Measurements from ENCODE around the gene ASCC2. TPM values are rescaled to one million over a fixed set of nuclear protein-coding genes. Genes with fewer than 3 reads are reported as not detected.

Gene ASCC2
- total and polyA plus RNA-seq, 12 donors, result 26.6 to 87.0 (median 33.5) TPM

GRCh38 chr22:29846290-29846689 lies 8.2 kb upstream of the ASCC2 start:
- no peak for ATAC-seq

GRCh38 chr22:29842740-29843139 lies 4.7 kb upstream of the ASCC2 start:
- no peak for TF ChIP-seq CTCF (IDR thresholded peaks at IDR 0.05)
- intact Hi-C loops (cut with DNase I), result loop anchor here in 1 of 10 donors (1.0 kb wide), 1 partner anchor 162 kb away; no protein-coding TSS in a partner anchor
- H3K27me3 ChIP-seq, result no peaks in the 10 kb centered on the region
- H3K4me1 ChIP-seq, result peaks cover 0 to 16% (median 4%) of the 10 kb centered on the region in 9 donors
- H3K4me3 ChIP-seq, result no peak overlapping the region
- no peaks in the 10 kb centered on the region for H3K36me3 ChIP-seq
- WGBS, 2 donors, result 59 to 78% methylated on average over 2 of the region's 2 CpGs
- no peak for DNase-seq
- peak overlapping the region in 4 of 10 donors; percentile 32 to 43 (median 40) for H3K27ac ChIP-seq
- H3K9me3 ChIP-seq, result peaks cover 0 to 12% (median 0%) of the 10 kb centered on the region in 11 donors
- peak in 3 of 8 donors; percentile 15 to 76 (median 40) for ATAC-seq

More at GRCh38 chr22:29846290-29846689, 8.2 kb upstream of the ASCC2 start:
- Histone ChIP-seq H3K27me3 (no peaks in the 10 kb centered on the region), H3K27ac (no peak overlapping the region), H3K4me1 (peaks cover 0 to 13% (median 0%) of the 10 kb centered on the region in 9 donors), H3K36me3 (no peaks in the 10 kb centered on the region), H3K4me3 (no peak overlapping the region), H3K9me3 (peaks cover 0 to 12% (median 0%) of the 10 kb centered on the region in 11 donors)
- TF ChIP-seq CTCF (IDR thresholded peaks at IDR 0.05), result no peak
- intact Hi-C loops (cut with DNase I), result no loop called here
- WGBS, 2 donors, result 91 to 96% methylated on average over 2 of the region's 2 CpGs
- no peak for DNase-seq

GRCh38 chr22:29842172-29842571 lies 4.1 kb upstream of the ASCC2 start:
- Histone ChIP-seq H3K4me3 (no peak overlapping the region), H3K27ac (peak overlapping the region in 4 of 10 donors; percentile 32 to 43 (median 40)), H3K36me3 (no peaks in the 10 kb centered on the region), H3K27me3 (no peaks in the 10 kb centered on the region), H3K4me1 (peaks cover 4 to 21% (median 9%) of the 10 kb centered on the region in 9 donors), H3K9me3 (peaks cover 0 to 12% (median 0%) of the 10 kb centered on the region in 11 donors)
- WGBS, 2 donors, result 80 to 83% methylated on average over 2 of the region's 2 CpGs
- no peak for TF ChIP-seq CTCF (IDR thresholded peaks at IDR 0.05)
- DNase-seq, result no peak
- intact Hi-C loops (cut with DNase I), result no loop called here
- ATAC-seq, result no peak

GRCh38 chr22:29840498-29840897 lies 2.4 kb upstream of the ASCC2 start:
- TF ChIP-seq CTCF (IDR thresholded peaks at IDR 0.05), result no peak
- Histone ChIP-seq H3K4me1 (peaks cover 9 to 34% (median 19%) of the 10 kb centered on the region in 9 donors), H3K36me3 (peaks cover 0 to 8% (median 0%) of the 10 kb centered on the region in 9 donors), H3K27me3 (no peaks in the 10 kb centered on the region), H3K4me3 (no peak overlapping the region), H3K27ac (no peak overlapping the region), H3K9me3 (no peaks in the 10 kb centered on the region)
- DNase-seq (no peak), ATAC-seq (no peak)
- intact Hi-C loops (cut with DNase I), result no loop called here

Data from heart right ventricle (tissue), 16 donors.